GM13976 (cell line): ENCODE results near the gene F7.

ENCODE experiments used
- DNase-seq: peaks from one replicate; pipeline ENCODE4 v3.0.0; 2012; ENCODE audit warnings: low spot score
- in situ Hi-C: fragments of 300-500 bp; cut with MboI; formaldehyde crosslinking; loops from one replicate; pipeline ENCODE4 v1.12.0; 2022; ENCODE audit warnings: low sequenced_read_pairs, mixed read lengths, inconsistent platforms; ENCODE audit not compliant: unreplicated experiment
- TF ChIP-seq, protein P1 (sequence below): IDR thresholded peaks from 2 replicates; pipeline ENCODE4 v1.5.1; 2012; ENCODE audit warnings: borderline replicate concordance, mild to moderate bottlenecking; ENCODE audit not compliant: insufficient read depth; ENCODE audit errors: extremely low read depth, missing control alignments, control extremely low read depth

The F7 gene

DNA sequence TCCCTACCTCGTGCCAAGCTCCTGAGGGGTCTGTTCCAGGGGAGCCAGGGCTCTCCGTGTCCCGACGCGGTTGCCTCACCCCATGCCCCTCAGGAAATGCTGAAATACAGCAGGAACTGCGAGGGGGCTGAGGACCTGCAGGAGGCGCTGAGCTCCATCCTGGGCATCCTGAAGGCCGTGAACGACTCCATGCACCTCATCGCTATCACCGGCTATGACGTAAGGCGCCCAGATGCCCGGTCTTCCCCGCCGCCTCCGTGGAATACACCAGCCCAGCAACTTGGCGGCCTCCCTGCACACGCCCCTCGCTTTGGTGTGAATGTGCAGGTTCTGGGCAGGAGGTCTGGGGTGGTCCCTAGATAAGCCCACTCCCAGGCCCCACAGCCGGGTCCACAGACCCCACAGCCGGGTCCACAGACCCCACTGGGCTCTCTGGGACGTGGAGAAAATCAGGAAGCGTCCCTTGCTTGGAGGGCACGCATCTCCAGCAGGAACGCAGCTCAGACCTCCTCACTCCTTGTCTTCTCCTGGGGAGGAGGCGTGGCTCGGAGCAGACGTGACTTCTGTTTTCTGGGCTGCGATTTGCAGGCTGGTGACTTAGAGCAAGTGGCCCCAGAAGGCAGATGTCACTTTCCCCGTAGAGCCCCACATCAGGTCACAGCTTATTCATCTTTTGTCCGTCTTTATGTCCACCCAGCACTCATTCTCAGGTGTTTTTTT is 19.4 kb upstream of the F7 start:
- TF ChIP-seq, protein P1, sequence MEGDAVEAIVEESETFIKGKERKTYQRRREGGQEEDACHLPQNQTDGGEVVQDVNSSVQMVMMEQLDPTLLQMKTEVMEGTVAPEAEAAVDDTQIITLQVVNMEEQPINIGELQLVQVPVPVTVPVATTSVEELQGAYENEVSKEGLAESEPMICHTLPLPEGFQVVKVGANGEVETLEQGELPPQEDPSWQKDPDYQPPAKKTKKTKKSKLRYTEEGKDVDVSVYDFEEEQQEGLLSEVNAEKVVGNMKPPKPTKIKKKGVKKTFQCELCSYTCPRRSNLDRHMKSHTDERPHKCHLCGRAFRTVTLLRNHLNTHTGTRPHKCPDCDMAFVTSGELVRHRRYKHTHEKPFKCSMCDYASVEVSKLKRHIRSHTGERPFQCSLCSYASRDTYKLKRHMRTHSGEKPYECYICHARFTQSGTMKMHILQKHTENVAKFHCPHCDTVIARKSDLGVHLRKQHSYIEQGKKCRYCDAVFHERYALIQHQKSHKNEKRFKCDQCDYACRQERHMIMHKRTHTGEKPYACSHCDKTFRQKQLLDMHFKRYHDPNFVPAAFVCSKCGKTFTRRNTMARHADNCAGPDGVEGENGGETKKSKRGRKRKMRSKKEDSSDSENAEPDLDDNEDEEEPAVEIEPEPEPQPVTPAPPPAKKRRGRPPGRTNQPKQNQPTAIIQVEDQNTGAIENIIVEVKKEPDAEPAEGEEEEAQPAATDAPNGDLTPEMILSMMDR = no peak
- in situ Hi-C loops = no loop called here
- DNase-seq = no peak

DNA sequence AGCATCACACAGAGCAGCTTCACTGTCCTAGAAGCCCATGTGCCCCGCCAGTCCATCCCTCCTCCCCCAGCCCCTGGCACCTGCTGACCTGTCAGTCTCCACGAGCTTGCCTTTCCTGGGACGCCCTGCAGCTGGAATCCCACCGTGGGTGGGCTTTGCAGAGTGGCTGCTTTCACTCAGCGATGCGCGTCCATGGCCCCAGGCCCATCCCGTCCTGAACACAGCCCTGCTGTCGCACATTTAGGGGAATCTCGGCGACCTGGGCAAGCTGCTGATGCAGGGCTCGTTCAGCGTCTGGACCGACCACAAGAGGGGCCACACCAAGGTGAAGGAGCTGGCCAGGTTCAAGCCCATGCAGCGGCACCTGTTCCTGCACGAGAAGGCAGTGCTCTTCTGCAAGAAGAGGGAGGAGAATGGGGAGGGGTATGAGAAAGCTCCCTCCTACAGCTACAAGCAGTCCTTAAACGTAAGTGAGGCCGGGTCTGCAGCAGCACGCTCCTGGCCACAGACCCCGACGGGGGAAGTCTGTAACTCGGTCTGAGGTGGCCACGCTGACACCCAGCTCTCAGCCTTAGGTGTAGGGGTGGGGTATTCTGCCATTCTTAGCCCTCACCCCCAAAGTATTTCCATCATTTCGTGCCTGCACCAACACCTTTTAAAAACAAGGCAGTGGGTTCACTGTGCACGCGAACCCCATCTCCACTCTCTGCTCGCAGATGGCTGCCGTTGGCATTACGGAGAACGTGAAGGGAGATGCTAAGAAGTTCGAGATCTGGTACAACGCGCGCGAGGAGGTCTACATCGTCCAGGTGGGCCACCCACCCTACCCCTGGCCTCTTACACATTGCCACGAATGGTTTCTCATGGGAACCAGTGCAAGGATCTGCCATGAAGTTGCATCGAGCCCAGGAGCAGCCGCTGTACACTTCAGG is 18.3 kb upstream of the F7 start:
- DNase-seq = no peak
- in situ Hi-C loops = no loop called here
- TF ChIP-seq, protein P1 = no peak

DNA sequence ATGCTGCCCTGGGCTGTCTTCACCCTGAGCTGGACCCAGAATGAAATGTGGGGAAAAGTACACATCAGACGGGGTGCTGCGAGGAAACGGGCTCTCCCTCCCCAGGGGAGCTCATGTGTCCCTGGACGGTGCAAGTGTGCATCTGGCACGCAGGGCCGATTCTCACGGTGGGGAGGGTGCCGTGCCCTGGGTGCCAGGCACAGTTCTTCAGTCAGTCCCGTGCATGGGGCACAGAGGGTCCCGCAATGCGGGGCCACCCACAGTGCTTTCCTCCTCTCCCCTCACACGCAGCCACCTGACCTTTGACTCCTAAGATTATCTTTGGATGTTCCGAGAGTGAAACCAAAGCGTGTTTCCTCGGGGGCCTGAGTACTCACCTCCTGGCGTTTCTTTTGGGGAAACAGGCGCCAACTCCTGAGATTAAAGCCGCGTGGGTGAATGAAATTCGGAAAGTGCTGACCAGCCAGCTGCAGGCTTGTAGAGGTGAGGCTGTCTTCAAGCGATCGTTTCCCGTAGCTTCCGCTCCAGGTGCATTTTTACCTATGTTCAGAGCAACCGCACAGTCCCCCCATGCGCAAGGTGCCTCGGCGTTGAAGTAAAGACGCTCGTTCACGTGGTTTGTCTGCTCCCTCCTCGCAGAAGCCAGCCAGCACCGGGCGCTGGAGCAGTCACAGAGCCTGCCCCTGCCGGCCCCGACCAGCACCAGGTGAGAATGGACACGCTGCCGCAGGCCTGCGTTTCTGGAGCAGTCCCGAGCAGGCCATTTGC is 17.5 kb upstream of the F7 start:
- in situ Hi-C loops = no loop called here
- TF ChIP-seq, protein P1 = no peak
- no peak for DNase-seq

DNA sequence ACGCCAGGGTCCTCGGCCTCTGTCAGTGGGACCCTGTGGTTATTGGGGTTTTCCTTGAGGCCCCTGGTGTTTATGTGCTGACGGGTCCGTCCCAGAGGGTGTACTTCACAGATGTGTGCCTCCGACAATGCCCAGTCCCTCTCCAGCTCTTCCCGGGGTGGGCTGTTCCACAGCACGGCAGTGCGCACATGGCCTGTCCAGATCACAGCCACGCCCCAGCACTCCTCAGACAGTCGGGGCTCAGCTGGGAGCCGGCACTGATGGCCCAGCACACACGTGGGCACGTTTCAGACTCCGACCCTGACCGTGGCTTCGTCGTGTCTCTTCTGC is 16.9 kb upstream of the F7 start:
- in situ Hi-C loops = no loop called here
- no peak for DNase-seq
- TF ChIP-seq, protein P1 = no peak

DNA sequence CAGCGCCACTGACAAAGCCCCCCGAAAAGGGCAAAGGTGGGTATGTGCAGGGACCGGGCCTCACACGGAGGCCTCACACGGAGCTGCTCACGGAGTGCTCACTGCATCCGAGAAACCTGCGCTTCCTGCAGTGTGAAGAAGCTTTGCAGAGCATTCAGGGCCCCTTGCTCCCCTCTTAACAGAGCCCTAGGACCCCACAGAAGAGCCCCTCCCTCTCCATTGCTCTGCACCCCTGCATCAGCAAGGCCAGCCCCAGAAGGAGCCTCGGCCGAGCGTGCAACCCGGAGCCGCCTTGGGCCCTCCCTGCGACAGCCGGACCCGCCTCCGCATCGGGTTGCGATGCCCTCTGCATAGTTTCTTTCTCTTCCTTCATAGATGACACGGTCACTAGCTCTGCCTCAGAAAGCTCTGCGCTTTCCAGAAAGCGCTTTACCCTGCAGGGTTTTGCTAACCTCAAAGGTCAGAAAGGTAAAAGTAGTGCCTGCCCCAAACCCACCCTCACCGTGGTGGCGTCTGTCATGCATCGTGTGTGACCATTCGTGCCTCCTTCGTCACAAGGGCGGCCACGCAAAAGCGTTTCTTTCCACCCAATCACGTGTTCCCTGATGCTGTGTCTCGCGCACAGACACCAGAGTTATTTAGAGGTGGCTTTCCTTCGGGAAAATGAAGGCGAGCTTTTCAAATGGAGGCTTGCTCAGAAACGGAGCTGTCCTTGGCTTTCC is 15.7 kb upstream of the F7 start:
- TF ChIP-seq, protein P1 = no peak
- in situ Hi-C loops = no loop called here
- DNase-seq = no peak

DNA sequence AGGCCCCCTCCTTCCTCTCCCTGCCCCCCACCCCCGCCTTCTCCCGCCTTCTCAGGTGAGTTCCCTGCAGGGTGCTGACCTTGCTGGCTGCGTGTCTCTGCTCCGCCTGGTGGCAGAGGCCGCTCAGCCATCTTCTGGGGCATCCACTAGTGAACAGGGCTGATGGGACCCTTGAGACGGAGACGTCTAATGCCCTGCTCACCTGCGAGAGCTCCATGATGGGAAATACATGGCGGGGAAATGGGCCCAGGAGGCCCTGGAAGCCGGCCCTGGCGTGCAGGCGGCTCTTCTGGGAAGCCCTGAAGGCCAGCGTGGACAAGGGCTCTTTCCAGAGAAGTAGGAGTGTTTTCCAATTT is 15.2 kb upstream of the F7 start:
- in situ Hi-C loops = no loop called here
- TF ChIP-seq, protein P1 = no peak
- DNase-seq = no peak
